ENCODE data around the gene ANKRD10.

DNA sequence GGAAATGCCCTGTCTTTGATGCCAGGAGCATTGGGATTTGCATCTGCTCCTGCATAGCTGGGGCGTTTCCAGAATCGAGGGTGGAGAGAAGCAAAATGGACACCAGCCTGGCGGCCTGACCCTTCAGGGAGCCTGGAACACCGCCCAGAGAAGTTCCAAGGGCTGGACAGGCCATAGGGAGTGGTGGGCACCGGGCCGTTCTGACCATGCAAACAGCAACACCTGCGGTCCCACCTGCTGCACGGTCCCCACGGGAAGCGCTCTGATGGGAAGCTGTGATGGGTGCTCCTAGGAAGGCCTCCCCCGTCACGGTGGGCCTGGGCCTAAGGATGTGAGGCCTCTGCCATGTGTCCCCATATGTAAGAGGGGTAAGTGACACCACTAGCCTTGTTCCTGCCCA lies 34.2 kb upstream of the ANKRD10 start:
- no peak for TF ChIP-seq YY1 (IDR thresholded peaks at IDR 0.05; ENCODE audit: insufficient read depth, insufficient read length)
- TF ChIP-seq ZNF274 (IDR thresholded peaks at IDR 0.05; ENCODE audit: low read depth, low read length): no peak

All from NT2/D1 (cell line).